ENCODE results near the gene DACT1.

DACT1 gene

GRCh38 chr14:58668848-58669480, 31.2 kb downstream of the DACT1 start:
- DNase-seq, result no peak

DNA sequence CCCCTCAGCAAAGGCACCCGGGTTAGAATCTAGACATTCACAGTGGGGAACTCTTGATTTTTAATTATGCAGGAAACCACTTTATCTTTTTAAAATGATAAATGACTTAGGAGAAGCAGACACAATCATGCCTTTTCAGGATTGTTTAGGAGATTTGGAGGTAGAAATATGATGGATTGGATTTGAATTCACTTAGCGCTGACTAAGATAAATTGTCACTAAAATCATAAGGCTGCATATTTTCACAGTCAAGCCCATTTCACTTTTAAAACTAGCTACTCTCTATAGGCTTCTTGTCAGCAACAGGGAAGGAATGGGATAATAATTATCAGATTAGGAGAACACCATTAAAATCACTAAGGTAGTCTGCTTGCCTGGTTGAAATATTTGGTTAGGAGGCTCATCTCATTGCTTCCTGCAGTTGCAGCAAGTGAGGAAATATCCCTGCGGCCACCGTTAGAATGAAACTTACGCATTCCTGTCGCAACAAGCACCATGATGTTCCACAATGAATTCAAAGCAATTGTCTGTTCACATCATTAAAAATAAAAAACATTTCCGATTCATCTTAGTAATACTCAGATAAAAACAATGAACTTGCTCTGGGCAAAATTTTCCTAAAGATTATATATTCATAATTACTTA, 31.9 kb downstream of the DACT1 start:
- no peak for DNase-seq

DNA sequence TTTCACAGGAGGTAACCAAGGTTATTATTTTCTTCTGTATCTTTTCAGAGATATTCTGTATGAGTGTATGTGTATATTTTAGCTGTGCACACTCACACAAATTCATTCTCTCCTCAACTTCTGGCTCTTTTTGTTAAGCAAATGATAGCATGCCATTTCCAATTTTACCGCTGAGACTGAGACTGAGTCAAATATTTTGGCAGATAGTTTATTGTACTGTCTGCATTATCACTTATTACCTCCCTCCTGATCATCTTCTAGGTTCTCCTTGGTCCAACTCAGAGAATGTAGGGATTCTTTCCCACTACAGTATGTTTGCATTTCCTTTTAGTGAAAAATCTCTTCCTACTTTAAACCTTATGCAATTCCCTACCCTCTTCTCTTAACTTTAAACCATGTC, 33.3 kb downstream of the DACT1 start:
- no peak for DNase-seq

GRCh38 chr14:58671436-58671835, 33.7 kb downstream of the DACT1 start:
- no peak for DNase-seq

DNA sequence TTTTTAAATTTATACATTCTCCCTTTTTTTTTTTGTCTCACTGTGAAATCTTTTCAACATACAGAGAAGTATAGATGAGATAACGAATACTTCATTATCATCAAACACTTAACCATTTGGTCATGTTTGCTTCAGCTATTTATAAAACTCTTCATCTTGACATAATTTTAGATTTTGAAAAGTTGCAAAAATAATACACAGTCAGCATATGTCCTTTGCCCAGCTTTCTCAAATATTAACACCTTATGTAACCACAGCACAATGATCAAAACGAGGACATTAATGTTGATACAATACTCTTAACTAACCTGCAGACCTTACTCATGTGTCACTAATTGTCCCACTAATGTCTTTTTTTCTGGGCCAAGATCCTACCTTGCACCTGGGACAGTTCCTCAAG, 36.0 kb downstream of the DACT1 start:
- DNase-seq, result no peak

DNA sequence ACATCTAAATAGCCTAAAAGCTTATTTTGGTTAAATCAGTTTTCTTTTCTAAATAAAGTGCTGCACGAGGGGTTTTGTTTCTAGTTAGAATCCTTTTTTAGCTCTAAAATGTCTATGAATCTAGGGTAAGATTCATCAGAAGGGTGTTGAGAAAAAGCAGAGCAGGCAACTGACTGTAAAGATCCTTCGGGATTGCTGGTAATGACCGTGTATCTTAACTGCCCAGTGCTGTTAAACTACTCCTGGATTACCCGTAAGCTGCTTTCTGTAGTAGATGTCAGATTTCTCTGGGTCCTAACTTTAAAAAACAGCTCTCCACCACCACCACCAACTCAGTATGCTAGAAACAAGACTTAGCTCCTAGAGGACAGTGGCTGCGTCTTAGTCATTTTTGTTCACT, 39.2 kb downstream of the DACT1 start:
- no peak for DNase-seq

- DNase-seq, result no peak
Measured at GRCh38 chr14:58677517-58677916, 39.8 kb downstream of the DACT1 start.

DNA sequence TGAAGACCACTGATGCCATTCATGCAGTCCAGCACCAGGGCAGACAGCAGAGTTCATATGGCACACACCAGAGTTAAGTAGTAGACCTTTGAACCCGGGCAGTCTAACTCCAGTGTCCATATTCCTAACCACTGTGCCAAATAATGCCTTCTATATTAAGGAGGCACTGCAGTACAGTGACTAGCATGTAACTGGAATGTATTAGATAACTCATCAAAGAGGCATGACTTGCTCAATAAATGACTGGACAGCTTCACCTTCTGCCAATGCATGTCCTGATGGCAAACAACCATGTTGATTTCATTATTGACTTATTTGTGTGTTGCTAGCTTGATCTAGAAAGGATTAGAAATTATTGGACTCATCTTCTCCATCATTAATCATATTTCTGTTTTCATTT, 40.2 kb downstream of the DACT1 start:
- no peak for DNase-seq

GRCh38 chr14:58680698-58681097, 42.9 kb downstream of the DACT1 start:
- DNase-seq, result no peak

- no peak for DNase-seq
Measured at GRCh38 chr14:58687232-58687795, 49.6 kb downstream of the DACT1 start.

DNA sequence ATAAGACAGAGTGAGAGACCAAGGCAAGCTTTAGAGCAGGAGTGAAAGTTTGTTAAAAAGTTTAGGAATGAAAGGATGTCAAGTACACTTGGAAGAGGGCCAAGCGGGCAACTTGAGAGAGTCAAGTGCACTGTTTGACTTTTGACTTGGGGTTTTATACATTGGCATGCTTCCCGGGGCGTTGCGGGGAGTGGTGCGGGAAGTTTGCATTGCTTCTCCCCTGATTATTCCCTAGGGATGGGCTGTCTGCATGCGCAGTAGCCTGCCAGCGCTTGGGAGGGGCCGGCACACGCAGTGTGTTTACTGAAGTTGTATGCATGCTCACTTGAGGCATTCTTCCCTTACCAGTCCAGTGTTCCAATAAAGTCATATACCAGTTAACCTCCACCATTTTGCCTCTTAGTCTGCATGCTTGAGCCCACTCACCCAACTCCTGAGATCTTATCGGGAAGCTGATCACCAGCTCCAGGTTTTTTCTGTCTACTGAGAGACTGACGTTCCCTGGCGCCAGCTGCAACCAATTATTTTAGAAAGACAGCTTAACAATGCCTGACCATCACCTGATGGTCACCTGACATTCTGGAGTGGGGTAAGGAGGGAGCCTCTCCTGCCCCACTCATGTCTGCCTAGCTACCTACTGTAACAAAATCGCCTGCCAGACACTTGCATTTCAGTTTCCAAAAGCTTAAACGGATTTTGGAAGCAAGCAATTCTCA, 53.2 kb downstream of the DACT1 start:
- DNase-seq, result no peak

DNA sequence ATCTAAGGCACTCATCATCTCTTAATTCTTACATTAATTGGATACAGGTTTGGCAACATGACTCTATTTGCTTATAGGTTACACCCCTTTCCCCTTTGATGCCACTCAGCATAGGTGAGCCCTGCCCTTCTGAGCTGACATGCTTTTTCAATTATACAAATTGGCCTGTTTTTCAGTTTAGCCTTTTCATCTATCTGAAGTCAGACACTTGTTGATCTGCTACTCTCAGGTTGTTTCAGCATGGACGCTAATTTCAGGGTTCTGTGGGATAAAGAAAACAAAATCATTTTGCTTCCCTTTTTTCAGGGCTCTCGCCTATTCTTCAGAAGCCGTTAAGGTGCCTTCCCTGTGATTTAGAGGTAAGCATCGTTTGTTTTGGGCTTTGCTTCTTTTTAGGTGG, 55.3 kb downstream of the DACT1 start:
- no peak for DNase-seq

DNA sequence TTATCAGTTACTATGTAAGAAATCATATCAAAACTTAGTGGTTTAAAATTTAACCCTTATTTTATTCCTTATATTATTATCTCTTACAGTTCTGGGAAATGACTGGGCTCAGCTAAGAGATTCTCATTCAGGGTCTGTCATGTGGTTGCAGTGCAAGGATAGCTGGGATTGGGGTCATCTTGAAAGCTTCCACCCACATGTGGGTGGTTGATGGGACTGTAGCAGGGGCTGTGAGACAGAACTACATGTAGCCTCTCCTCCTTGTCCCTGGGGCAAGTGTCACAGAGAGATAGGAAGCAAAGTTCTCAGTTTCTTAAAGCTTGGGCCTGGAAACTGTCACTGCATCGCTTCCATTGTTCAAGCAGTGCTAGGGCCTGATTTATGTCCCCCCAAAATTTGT, 57.8 kb downstream of the DACT1 start:
- DNase-seq, result no peak

GRCh38 chr14:58697266-58697929, 59.6 kb downstream of the DACT1 start:
- DNase-seq, result no peak

Measured in activated T-cell treated with anti-CD3 and anti-CD28 coated beads, Interleukin-2, amount 50 U/mL, for 48 hours (primary cell).